Body of pancreas (tissue), 4 donors: ENCODE results near the gene MIEF1.

Experiments used
- POLR2A ChIP-seq, 3 donors: fragments of 450-650 bp; IDR thresholded peaks; one replicate each; pipeline ENCODE4 v1.6.1; 2016; ENCODE audit warnings: antibody characterized with exemption in 3 of 3, mild to moderate bottlenecking in 2 of 3
- TF ChIP-seq, protein P1 (sequence below), 7 experiments: fragments of 450-650 bp in 4 of 7; fragments of 200-600 bp in 3 of 7; sonication (generic) in 3 of 7; IDR thresholded peaks; one replicate each; pipeline ENCODE4 v1.5.1; 2016 to 2019; ENCODE audit warnings: antibody characterized with exemption in 7 of 7

DNA sequence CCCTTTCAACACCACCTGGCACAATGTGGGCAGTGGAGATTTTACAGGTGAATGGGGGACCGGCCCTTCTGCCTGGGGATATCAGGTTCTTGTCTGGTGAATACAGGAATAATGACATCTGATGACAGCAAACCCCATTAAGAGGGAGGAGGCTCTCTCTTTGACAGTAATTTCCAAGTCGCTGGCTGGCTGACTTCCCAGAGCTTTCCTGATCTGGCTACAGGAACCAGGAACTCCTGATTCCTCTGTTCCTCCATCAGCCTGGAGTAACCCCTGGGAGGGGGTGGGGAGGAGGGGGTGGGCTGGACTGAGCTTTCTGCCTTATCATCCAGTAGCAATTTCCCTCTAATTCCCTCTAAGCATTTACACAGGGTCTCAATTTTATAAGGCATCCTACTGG lies 3.7 kb upstream of the MIEF1 start:
- TF ChIP-seq, protein P1, sequence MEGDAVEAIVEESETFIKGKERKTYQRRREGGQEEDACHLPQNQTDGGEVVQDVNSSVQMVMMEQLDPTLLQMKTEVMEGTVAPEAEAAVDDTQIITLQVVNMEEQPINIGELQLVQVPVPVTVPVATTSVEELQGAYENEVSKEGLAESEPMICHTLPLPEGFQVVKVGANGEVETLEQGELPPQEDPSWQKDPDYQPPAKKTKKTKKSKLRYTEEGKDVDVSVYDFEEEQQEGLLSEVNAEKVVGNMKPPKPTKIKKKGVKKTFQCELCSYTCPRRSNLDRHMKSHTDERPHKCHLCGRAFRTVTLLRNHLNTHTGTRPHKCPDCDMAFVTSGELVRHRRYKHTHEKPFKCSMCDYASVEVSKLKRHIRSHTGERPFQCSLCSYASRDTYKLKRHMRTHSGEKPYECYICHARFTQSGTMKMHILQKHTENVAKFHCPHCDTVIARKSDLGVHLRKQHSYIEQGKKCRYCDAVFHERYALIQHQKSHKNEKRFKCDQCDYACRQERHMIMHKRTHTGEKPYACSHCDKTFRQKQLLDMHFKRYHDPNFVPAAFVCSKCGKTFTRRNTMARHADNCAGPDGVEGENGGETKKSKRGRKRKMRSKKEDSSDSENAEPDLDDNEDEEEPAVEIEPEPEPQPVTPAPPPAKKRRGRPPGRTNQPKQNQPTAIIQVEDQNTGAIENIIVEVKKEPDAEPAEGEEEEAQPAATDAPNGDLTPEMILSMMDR (IDR thresholded peaks at IDR 0.05): no peak
- TF ChIP-seq POLR2A (IDR thresholded peaks at IDR 0.05): no peak
